Fibroblast of skin of left quadriceps (primary cell): Measurements from ENCODE around the gene FAM90A26.
"Not testable (repeated sequence)": the region's sequence is repeated elsewhere in the genome, so short reads cannot be mapped to it uniquely, and the experiment has no call there.

Experiments
- DNase-seq, 2 experiments: peaks; one replicate each; pipeline ENCODE4 v3.0.0-alpha.2; 2013; ENCODE audit warnings: low read depth in 2 of 2

FAM90A26 gene

DNA sequence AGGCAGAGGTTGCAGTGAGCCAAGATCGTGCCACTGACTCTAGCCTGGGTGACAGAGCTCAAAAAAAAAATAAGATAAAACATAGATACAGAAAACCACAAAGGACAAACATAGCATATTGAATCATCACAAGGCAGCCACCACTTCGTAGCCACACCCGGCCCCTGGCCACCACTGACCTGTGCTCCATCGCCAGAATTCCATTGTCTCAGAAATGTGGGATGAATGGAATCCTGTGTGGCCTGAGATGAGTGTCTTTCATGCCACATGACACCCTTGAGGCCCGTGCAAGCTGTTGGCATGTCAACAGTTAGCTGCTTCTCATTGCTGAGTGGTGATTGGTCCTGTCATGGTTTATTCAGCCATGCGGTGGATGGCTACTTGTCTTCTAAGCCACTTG lies 10.2 kb upstream of the FAM90A26 start:
- DNase-seq: not testable (repeated sequence)

DNA sequence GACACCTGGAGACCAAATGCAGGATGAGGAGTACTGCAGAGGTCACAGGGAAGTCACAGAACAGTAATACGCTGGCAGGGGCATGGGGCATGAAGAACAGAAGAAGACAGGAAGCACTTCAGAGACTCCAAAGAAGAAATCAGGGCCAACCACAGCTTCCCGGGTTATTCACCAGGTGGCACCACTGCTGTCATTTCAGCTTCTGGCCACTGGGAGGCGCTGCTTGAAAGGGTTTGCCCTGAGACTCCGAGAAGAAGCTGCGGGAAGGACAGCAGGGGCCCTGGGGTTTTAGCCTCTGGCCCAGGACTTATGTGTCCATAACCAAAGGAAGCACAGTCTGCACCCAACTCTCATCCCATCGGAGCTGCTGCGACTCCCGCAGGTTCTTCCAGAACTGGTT lies 4.2 kb upstream of the FAM90A26 start:
- DNase-seq: not testable (repeated sequence)

DNA sequence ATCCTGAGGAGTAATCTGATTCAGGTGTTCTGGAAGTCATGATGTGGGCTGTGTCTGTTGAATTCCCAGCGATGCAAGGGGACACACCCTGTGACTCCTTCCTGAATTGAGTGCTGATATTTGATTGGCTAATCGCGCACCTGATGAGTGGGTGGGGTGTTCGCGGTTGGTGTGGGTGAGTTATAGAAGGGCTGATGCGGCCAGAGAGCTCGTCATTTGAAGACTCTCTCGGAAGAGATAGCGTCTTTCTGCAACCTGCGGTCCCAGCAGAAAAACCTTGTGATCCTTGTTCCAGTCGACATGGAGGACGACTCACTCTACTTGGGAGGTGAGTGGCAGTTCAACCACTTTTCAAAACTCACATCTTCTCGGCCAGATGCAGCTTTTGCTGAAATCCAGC lies 40.1 kb downstream of the FAM90A26 start, which contains the start of gene USP17L10:
Gene USP17L10 (plus strand): TSS at position 301 of the 400 bp plus-strand sequence. CDS start 0 bp downstream, at position 301.
- DNase-seq: not testable (repeated sequence)

DNA sequence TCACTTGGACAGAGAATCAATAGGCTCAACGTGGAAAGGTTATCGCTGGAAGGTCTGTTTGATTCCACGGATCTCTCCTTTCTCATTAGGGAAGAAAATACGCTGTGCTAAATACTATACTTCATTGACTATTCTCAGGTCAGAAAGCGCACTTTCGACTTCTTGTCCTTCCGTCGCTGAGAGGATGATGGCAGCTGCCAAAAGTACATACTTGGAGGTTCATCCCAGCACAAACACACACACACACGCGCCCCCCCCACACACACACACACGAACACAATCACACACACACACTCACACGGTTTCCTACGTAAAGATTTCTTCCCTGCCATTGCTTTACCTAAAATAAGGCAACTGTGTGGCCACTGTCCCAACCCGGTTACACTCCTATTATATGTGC lies 44.5 kb downstream of the FAM90A26 start:
- not testable (repeated sequence) for DNase-seq

DNA sequence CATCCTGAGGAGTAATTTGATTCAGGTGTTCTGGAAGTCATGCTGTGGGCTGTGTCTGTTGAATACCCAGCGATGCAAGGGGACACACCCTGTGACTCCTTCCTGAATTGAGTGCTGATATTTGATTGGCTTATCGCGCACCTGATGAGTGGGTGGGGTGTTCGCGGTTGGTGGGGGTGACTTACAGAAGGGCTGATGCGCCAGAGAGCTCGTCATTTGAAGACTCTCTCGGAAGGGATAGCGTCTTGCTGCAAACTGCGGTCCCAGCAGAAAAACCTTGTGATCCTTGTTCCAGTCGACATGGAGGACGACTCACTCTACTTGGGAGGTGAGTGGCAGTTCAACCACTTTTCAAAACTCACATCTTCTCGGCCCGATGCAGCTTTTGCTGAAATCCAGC lies 44.9 kb downstream of the FAM90A26 start, which contains the start of gene USP17L11:
Gene USP17L11 (plus strand): TSS at position 301 of the 400 bp plus-strand sequence. CDS start 0 bp downstream, at position 301.
- DNase-seq: not testable (repeated sequence)

DNA sequence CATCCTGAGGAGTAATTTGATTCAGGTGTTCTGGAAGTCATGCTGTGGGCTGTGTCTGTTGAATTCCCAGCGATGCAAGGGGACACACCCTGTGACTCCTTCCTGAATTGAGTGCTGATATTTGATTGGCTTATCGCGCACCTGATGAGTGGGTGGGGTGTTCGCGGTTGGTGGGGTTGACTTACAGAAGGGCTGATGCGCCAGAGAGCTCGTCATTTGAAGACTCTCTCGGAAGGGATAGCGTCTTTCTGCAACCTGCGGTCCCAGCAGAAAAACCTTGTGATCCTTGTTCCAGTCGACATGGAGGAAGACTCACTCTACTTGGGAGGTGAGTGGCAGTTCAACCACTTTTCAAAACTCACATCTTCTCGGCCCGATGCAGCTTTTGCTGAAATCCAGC lies 49.6 kb downstream of the FAM90A26 start, which contains the start of gene USP17L12:
Gene USP17L12 (plus strand): TSS at position 301 of the 400 bp plus-strand sequence. CDS start 0 bp downstream, at position 301.
- DNase-seq: not testable (repeated sequence)

DNA sequence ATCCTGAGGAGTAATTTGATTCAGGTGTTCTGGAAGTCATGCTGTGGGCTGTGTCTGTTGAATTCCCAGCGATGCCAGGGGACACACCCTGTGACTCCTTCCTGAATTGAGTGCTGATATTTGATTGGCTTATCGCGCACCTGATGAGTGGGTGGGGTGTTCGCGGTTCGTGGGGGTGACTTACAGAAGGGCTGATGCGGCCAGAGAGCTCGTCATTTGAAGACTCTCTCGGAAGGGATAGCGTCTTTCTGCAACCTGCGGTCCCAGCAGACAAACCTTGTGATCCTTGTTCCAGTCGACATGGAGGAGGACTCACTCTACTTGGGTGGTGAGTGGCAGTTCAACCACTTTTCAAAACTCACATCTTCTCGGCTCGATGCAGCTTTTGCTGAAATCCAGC lies 54.4 kb downstream of the FAM90A26 start, which contains the start of gene USP17L13:
Gene USP17L13 (plus strand): TSS at position 301 of the 400 bp plus-strand sequence. CDS start 0 bp downstream, at position 301.
- DNase-seq: not testable (repeated sequence)
